MG63 (cell line): ENCODE results near the gene NFKBIE. TPM values are rescaled to one million over a fixed set of nuclear protein-coding genes. Genes with fewer than 3 reads are reported as not detected.

Experiments used
- DNase-seq: peaks from one replicate; pipeline ENCODE4 v3.0.0-alpha.2; 2020
- H3K27me3 ChIP-seq: fragments of 250-450 bp; sonication (Bioruptor Pico); 2 replicates; pipeline ENCODE4 v1.5.1; 2020; ENCODE audit warnings: mild to moderate bottlenecking, moderate library complexity
- H3K36me3 ChIP-seq: fragments of 250-450 bp; sonication (Bioruptor Pico); 2 replicates; pipeline ENCODE4 v1.5.1; 2020; ENCODE audit warnings: mild to moderate bottlenecking, moderate library complexity
- H3K4me3 ChIP-seq: fragments of 250-450 bp; sonication (Bioruptor Pico); 2 replicates; pipeline ENCODE4 v1.5.1; 2020; ENCODE audit warnings: mild to moderate bottlenecking, moderate library complexity
- H3K9me3 ChIP-seq: fragments of 250-450 bp; sonication (Bioruptor Pico); 2 replicates; pipeline ENCODE4 v1.5.1; 2020; ENCODE audit warnings: mild to moderate bottlenecking, moderate library complexity
- total RNA-seq: library from RNA; depleted of rRNA; stranded (reverse); fragments of >200 nt; shearing (Covaris generic); gene quantifications from 2 replicates; pipeline ENCODE4 v1.2.3, GENCODE V29; 2014; ENCODE audit warnings: low replicate concordance; rRNA removed

The NFKBIE gene
- total RNA-seq, 1 experiment from 2014 or later = 24.4 TPM

GRCh38 chr6:44219815-44220784 lies 45.3 kb downstream of the NFKBIE start:
- Histone ChIP-seq H3K9me3 (no peaks in the 10 kb centered on the region), H3K27me3 (no peaks in the 10 kb centered on the region), H3K36me3 (no peaks in the 10 kb centered on the region), H3K4me3 (no peak overlapping the region)
- no peak for DNase-seq

DNA sequence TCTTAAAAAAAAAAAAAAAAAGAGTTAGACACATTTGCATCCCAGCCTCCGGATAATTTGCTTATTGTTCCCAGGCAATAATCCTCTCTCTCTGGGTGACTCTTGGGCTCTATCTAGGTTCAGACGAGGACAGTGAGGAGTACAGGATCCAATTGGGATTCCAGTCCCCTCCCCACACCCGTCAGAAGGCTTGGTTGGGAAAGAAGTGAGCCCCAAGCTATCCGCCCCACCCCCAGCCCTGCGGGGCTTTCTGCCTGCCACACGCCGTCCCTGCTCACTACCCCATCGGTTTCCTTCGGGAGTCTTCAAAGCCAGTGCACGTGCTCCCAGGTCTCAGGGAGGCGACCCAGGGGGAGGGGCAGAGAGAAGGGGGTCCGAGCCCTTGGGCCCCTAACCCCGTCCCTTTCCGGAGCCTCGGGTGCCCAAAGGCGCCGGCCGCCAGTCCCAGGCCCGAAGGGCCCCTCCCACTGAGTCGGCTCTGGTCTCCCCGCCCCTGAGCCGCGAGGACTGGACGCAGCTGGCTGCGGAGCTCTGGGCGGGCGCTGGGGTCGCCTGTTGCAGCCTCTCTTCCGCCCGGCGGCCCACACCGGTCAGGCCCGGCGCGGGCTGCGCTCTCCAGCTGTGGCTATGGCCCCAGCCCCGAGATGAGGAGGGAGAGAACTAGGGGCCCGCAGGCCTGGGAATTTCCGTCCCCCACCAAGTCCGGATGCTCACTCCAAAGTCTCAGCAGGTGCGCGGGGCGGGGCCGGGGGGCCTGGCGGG lies 46.1 kb downstream of the NFKBIE start:
- Histone ChIP-seq H3K36me3 (no peaks in the 10 kb centered on the region), H3K27me3 (no peaks in the 10 kb centered on the region), H3K4me3 (no peak overlapping the region), H3K9me3 (no peaks in the 10 kb centered on the region)
- DNase-seq = no peak

GRCh38 chr6:44217332-44218143 lies 47.8 kb downstream of the NFKBIE start:
- peak; percentile 100 for DNase-seq
- H3K36me3 ChIP-seq = no peaks in the 10 kb centered on the region
- no peaks in the 10 kb centered on the region for H3K27me3 ChIP-seq
- H3K9me3 ChIP-seq = no peaks in the 10 kb centered on the region
- H3K4me3 ChIP-seq = no peak overlapping the region

DNA sequence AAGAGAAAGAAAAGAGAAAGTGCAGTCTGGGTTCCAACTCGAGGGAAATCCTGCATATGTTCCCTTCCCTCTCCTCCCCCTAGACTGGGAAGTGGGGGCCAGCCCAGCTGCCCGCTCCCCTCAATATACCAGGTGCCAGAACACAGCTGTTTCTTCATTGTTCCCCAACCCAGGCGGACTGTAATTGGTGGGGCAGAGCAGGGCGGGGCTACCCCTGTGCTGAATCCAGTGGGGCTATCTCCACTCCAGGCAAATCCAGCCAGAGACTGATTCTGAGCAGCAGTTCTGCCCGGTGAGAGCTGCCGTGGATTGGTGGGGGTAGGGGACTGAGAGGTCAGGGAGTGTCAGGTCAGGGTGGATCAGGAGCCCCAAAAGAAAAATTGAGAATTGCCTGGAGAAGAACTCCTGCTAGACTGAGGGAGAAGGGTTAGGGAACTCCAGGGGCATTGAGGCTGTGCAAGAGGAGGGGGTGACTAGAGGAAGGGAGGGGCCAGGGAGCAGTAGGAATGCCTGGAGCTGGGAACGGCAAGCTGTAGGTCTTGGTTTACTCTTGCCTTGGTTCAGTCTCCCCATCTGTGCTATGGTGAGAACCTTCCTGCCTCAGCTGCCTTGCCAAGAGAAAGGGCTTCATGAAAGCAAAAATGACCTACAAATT lies 48.5 kb downstream of the NFKBIE start, which contains the start of gene MYMX:
MYMX (plus strand) TSS at position 250 of the 655 bp plus-strand sequence. CDS start 546 bp downstream, outside the sequence.
- H3K9me3 ChIP-seq = no peaks in the 10 kb centered on the region
- no peak for DNase-seq
- H3K4me3 ChIP-seq = no peak within 1 kb of the TSS
- no peaks in the 10 kb centered on the region for H3K27me3 ChIP-seq
- no peaks in the 10 kb centered on the region for H3K36me3 ChIP-seq

DNA sequence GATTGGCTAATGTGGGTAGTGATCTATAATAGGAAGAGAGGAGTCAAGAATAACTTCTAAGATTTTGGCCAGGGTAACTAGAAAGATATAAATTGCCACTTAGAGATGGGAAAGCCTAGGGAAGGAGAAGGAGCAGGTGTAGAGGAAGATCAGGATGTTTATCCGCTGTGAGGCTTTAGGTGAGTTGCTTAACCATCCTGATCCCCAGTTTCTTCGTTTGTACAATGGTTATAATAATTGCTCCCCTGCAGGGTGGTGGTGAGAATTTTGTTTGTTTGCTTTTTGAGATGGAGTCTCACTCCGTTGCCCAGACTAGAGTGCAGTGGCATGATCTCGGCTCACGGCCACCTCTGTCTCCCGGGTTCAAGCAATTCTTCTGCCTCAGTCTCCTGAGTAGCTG lies 51.0 kb downstream of the NFKBIE start:
- H3K36me3 ChIP-seq = no peaks in the 10 kb centered on the region
- no peak overlapping the region for H3K4me3 ChIP-seq
- H3K27me3 ChIP-seq = no peaks in the 10 kb centered on the region
- no peak for DNase-seq
- no peaks in the 10 kb centered on the region for H3K9me3 ChIP-seq

GRCh38 chr6:44211284-44211683 lies 54.1 kb downstream of the NFKBIE start:
- H3K9me3 ChIP-seq = no peaks in the 10 kb centered on the region
- H3K4me3 ChIP-seq = no peak overlapping the region
- DNase-seq = no peak
- H3K27me3 ChIP-seq = no peaks in the 10 kb centered on the region
- H3K36me3 ChIP-seq = no peaks in the 10 kb centered on the region

Other genes with a start within 250 kb of the NFKBIE start
- gene MRPL14, start 138.1 kb downstream of the NFKBIE start, total RNA-seq = 362 and 399 TPM in 2 replicates
- gene TMEM63B, start 138.0 kb downstream of the NFKBIE start, total RNA-seq = 18.4 and 35.3 TPM in 2 replicates
- gene CAPN11, start 106.7 kb downstream of the NFKBIE start, total RNA-seq = not detected in 2 replicates
- not detected in 2 replicates for gene MYMX, start 48.6 kb downstream of the NFKBIE start, total RNA-seq
- gene SLC29A1, start 42.0 kb downstream of the NFKBIE start, total RNA-seq = 118 and 130 TPM in 2 replicates
- 5,432 and 5,573 TPM in 2 replicates for gene HSP90AB1, start 18.4 kb downstream of the NFKBIE start, total RNA-seq
- gene SLC35B2, start 8.0 kb downstream of the NFKBIE start, total RNA-seq = 386 and 631 TPM in 2 replicates
- gene TMEM151B, start 4.9 kb upstream of the NFKBIE start, total RNA-seq = 0.20 TPM in 1 of 2 replicates, not detected in the other
- 52.9 and 92.6 TPM in 2 replicates for gene AARS2, start 47.8 kb upstream of the NFKBIE start, total RNA-seq
- not detected in 2 replicates for gene SPATS1, start 77.1 kb upstream of the NFKBIE start, total RNA-seq
- 89.6 and 116 TPM in 2 replicates for gene CDC5L, start 122.2 kb upstream of the NFKBIE start, total RNA-seq